Measurements from ENCODE around the gene F3. TPM values are rescaled to one million over a fixed set of nuclear protein-coding genes. Genes with fewer than 3 reads are reported as not detected.

Gene F3
- total RNA-seq, 1 donor from 2014 or later, result 6.4 TPM

- peaks cover 32% of the 10 kb centered on the region for H3K4me1 Mint-ChIP-seq
Observed at GRCh38 chr1:94544706-94545490, 3.3 kb upstream of the F3 start.

GRCh38 chr1:94543893-94544635 is 2.5 kb upstream of the F3 start:
- no peak overlapping the region for H3K4me3 Mint-ChIP-seq
- Histone ChIP-seq H3K36me3 (no peaks in the 10 kb centered on the region), H2AFZ (replicated peaks) (no peak overlapping the region), H4K20me1 (ENCODE audit: low read depth) (no peaks in the 10 kb centered on the region), H3F3A (ENCODE audit: low read depth) (peaks cover 14% of the 10 kb centered on the region), H3K4me2 (no peak overlapping the region), H3K27me3 (peaks cover 57% of the 10 kb centered on the region), H3K9me3 (ENCODE audit: low read depth) (no peaks in the 10 kb centered on the region), H3K4me3 (no peak overlapping the region), H3K9ac (no peak overlapping the region), H3K79me2 (ENCODE audit: low read depth) (no peaks in the 10 kb centered on the region), H3K27ac (no peak overlapping the region), H3K4me1 (no peaks in the 10 kb centered on the region)
- H3K4me1 Mint-ChIP-seq, result peaks cover 33% of the 10 kb centered on the region
- peaks cover 9% of the 10 kb centered on the region for H3K27me3 Mint-ChIP-seq (ENCODE audit: insufficient read depth, low read depth)
- H3K27ac Mint-ChIP-seq, result no peak overlapping the region
- DNase-seq (ENCODE audit: low spot score), result no peak
- peaks cover 5% of the 10 kb centered on the region for H3K9me3 Mint-ChIP-seq
- no peak for TF ChIP-seq CTCF (IDR thresholded peaks at IDR 0.05)
- TF ChIP-seq EZH2 (IDR thresholded peaks at IDR 0.05), result no peak
- no peak for TF ChIP-seq EZH2phosphoT487 (IDR thresholded peaks at IDR 0.05)
- H3K36me3 Mint-ChIP-seq, result peaks cover 9% of the 10 kb centered on the region

More at GRCh38 chr1:94544706-94545490, 3.3 kb upstream of the F3 start:
- no peak for DNase-seq (ENCODE audit: low spot score)
- Histone ChIP-seq H3K9me3 (ENCODE audit: low read depth) (no peaks in the 10 kb centered on the region), H3K4me2 (no peak overlapping the region), H3K9ac (no peak overlapping the region), H3K27me3 (peaks cover 49% of the 10 kb centered on the region), H3K79me2 (ENCODE audit: low read depth) (no peaks in the 10 kb centered on the region), H4K20me1 (ENCODE audit: low read depth) (no peaks in the 10 kb centered on the region), H3K27ac (no peak overlapping the region), H3K4me3 (no peak overlapping the region), H2AFZ (replicated peaks) (no peak overlapping the region), H3K4me1 (no peaks in the 10 kb centered on the region), H3K36me3 (no peaks in the 10 kb centered on the region), H3F3A (ENCODE audit: low read depth) (peaks cover 14% of the 10 kb centered on the region)
- no peak for TF ChIP-seq EZH2phosphoT487 (IDR thresholded peaks at IDR 0.05)
- TF ChIP-seq CTCF (IDR thresholded peaks at IDR 0.05), result no peak
- no peak for TF ChIP-seq EZH2 (IDR thresholded peaks at IDR 0.05)
- peaks cover 2% of the 10 kb centered on the region for H3K36me3 Mint-ChIP-seq
- H3K4me3 Mint-ChIP-seq, result no peak overlapping the region
- no peak overlapping the region for H3K27ac Mint-ChIP-seq
- H3K9me3 Mint-ChIP-seq, result peaks cover 5% of the 10 kb centered on the region
- peaks cover 12% of the 10 kb centered on the region for H3K27me3 Mint-ChIP-seq (ENCODE audit: insufficient read depth, low read depth)

- peaks cover 14% of the 10 kb centered on the region for H3F3A ChIP-seq (ENCODE audit: low read depth)
- H4K20me1 ChIP-seq (ENCODE audit: low read depth), result no peaks in the 10 kb centered on the region
- no peak overlapping the region for H3K27ac ChIP-seq
- H3K4me1 ChIP-seq, result no peaks in the 10 kb centered on the region
- H3K27me3 ChIP-seq, result peaks cover 59% of the 10 kb centered on the region
- no peak for DNase-seq (ENCODE audit: low spot score)
- H3K4me2 ChIP-seq, result no peak overlapping the region
- no peaks in the 10 kb centered on the region for H3K36me3 ChIP-seq
- Mint-ChIP-seq H3K4me3 (peak overlapping the region; percentile 92), H3K4me1 (peaks cover 41% of the 10 kb centered on the region), H3K27ac (no peak overlapping the region), H3K36me3 (peaks cover 9% of the 10 kb centered on the region), H3K9me3 (peaks cover 4% of the 10 kb centered on the region), H3K27me3 (ENCODE audit: insufficient read depth, low read depth) (peaks cover 12% of the 10 kb centered on the region)
- no peak overlapping the region for H2AFZ ChIP-seq (replicated peaks)
- TF ChIP-seq EZH2 (IDR thresholded peaks at IDR 0.05), result no peak
- no peak for TF ChIP-seq EZH2phosphoT487 (IDR thresholded peaks at IDR 0.05)
- TF ChIP-seq CTCF (IDR thresholded peaks at IDR 0.05), result no peak
- H3K4me3 ChIP-seq, result no peak overlapping the region
- H3K9ac ChIP-seq, result no peak overlapping the region
- no peaks in the 10 kb centered on the region for H3K9me3 ChIP-seq (ENCODE audit: low read depth)
- H3K79me2 ChIP-seq (ENCODE audit: low read depth), result no peaks in the 10 kb centered on the region
Observed at GRCh38 chr1:94543001-94543400, 1.4 kb upstream of the F3 start.

Data from neural progenitor cell (in vitro differentiated cells).